HG03135 (cell line): ENCODE data around the gene RTKN.

Experiments used
- ATAC-seq: cut with Tn5 transposase; IDR thresholded peaks from one replicate; pipeline ENCODE4 v1.9.1; 2021; ENCODE audit warnings: mild to moderate bottlenecking, moderate library complexity; ENCODE audit not compliant: unreplicated experiment

RTKN gene

DNA sequence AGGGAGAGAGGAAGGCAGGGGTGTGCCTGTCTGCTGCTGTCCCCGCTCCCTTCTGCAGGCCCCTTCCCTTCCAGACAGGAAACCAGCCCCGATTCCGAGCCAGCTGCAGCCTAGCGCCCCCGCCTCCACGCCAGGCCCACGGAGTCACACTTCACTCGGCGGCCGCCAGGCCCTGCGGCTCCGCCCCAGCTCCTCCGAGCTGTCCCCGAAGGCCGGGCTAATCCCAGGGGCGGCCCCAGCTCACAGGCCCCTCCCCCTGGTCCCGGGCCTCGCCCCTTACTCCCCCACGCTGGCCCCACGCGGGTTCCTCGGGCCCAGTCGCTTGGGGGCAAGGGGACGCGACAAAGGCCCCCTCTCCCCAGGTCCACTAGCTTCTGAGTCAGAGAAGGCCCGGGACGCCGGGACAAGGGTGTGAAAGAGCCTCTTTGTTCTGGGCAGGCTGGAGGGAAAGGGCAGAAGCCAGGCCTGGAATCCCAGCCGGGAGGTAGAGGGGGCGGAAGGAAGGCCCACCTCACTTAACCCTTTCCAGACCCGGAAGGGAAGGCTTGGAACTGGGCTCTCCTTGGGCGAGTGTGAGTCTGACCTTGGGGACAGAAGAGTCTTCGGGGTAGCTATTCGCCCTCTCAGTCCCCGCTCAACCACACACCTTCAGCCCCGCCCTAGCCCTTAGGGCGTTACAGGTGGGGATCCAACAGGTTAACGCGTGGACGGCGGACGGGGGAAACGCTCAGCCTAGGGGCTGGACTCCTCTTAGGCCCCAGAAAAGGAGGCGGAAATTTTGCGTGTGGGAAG is 1.2 kb downstream of the RTKN start:
- ATAC-seq: peak; percentile 79

DNA sequence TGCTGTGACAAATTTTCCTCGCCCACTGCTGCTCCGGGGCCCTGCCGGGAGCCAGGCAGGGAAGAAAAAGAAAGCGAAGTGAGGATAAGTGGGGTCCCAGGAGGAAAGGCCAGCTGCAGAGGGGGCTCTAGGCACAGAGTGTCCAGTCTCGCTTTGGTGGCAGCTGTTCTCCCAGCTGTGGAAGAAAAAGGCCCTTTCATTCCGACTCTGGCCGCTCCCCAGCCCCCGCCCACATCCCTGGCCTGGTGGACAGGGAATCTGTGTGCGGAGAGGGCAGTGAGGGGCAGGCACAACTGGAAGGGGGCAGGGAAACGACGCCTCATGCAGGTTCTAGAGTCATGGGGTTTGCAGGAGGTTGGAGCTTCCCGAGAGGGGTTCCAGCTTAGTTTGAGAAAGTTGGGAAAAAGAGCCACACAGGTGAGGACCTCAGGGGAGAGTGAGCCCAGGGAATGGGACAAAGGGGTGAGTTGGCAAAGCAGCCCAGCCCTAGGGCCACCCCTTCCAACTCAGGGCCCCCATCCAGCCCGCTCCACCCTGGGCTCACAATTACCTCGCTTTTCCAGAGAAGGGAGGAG is 1.8 kb downstream of the RTKN start:
- ATAC-seq: peak; percentile 9

- no peak for ATAC-seq
Measured at GRCh38 chr2:74439373-74439772, 2.4 kb downstream of the RTKN start.

DNA sequence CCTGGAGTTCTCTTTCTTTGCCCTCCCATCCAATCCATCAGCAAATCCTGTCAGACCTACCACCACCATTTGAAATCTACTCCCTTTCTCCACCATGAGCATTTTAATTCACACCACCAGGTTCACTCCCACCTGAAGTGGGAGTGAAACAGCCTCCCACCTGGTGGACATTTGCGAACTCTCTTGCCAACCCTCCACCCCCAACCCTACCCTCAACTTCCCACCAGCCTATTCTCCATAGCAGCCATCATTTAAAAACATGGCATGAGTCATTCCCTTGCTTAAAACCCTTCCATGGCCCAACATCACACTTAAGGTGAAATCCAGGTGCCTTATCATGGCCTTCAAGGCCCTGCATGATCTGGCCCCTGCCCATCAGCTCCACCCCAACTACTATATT is 3.5 kb downstream of the RTKN start:
- ATAC-seq: no peak

- ATAC-seq: no peak
Measured at GRCh38 chr2:74436848-74437695, 4.7 kb downstream of the RTKN start.

DNA sequence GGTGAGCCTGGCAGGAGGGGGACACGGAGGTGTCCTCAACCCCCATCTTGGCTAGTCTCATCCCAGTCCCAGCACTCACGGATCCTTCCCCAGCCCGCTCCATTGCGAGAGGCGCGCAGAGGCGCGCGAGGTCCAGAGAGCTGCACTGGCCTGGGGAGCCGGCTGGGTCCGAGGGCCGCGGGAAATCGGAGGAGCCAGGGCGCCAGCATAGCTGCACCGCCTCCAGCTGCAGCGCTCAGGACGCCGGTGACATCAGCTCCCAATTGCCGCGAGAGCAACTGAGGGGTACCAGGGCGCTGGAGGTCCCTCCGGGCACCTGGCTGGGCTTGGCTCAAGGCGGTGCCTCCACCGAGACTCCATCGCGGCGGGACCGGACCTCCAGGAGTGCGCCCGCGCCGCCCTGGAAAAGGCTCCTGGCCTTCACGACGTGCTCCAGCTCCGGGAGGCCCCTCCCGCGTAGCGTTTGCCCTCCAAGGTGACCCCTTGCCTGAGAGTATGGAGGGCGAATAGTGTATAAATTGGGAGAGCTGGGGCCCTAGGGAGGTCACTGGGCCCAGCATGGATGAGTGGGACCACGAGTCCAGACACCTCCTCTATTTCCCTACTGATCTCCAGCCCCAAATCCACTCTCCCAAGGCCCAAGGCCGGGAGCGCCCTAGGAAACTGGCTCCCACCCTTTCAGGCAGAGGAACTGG is 5.5 kb downstream of the RTKN start:
- ATAC-seq: no peak

DNA sequence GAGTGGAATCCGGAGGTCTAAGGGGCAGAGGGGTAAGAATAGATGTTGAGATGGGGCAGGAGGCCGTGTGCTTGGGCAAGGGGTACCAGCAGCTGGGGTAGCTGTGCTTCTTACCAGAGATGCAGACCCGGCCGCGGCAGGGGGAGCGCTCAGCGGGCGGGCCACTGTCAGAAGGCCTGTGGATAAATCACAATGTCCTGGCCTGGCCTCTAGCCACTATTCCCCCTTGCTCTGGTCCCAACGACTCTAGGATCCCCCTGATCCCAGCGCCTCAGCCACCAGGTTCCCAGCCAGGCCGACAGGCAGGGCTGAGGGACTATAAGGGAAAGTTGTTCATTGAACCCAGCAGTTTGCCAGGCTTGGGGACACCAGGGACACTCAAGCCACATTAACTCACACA is 11.2 kb downstream of the RTKN start:
- ATAC-seq: no peak

DNA sequence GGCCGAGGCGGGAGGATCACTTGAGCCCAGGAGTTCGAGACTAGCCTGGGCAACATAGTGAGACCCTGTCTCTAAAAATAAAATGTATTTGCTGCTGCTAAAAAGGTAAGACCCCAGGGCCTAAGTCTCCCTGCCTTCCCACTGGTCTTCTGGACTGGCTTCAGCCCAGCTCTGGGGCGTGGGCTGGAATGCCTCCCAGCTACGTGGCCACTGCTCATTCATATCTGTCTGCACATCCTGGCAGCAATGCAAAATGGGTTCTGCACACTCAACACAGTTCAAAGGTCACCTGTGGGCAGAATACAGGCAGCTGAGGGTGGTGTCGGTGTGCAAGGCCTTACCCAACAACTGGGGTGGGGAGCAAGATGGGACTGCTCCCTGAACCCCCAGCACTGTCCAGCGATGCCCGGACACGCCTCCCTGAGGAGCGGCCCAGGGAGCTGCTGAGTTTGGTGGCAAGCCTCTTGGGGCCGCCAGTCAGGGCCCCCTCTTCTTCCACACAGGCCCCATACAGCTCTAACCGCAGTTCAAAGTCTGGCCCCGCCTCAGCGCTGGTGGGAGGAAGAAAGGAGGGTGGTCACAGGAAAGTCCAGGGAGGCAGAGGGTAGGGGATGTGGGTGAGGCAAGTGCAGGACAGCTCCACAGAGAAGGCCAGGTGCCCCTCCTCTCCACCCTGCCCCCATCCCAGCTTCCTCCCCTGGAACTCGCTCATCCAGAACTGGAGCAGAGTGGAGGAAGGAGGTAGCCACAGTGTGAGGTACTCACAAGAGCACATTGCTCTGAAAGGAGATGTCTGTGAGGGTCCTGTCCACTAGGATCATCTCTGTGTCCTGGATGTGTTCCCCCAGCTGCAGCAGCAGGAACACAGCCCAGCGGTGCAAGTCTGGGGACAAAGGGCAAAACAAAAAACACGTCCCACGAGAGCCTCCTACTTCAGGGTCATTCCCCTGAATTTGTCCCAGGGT is 12.0 kb downstream of the RTKN start:
- no peak for ATAC-seq

- ATAC-seq: no peak
Measured at GRCh38 chr2:74428675-74429074, 13.1 kb downstream of the RTKN start.

DNA sequence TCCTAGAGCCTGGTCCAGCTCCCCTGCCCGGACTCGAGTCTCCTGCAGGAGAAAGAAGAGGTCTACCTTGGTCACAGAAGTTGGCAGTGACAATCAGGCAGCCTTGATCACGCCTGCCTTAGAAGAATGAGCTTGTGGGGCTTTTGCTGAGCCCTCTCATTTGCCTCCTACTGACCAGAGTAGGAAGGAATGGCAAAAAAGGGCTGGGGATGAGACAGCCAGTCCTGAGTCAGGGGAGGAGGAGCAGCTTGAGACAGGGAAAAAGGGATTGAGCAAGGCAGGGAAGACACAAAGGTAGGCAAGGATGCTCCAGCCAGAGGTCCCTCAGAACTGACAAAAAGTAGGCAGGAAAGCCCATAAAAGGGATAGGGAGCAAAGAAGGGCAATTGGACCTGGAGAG is 14.2 kb downstream of the RTKN start:
- ATAC-seq: no peak

GRCh38 chr2:74426181-74426758 is 15.5 kb downstream of the RTKN start:
- ATAC-seq: no peak

DNA sequence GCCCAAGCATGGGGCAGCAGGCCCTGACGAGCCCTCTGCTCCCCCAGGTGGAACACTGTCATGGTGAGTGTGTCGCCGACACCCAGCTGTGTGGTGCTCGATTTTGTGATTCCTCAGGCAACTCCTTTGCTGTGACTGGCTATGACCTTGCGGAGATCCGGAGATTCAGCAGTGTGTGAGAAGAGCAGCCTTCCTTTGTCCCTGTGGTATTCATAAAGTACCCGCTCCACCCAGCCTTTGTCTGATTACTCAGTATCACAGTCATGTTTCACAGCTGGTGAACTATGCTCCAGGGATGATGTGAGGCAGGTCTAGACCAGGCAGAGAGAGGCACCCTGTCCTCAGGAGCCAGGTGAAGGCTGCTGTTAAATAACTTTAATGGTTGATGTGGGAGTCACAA is 16.2 kb downstream of the RTKN start:
- ATAC-seq: no peak

GRCh38 chr2:74424995-74425406 is 16.7 kb downstream of the RTKN start:
- ATAC-seq: no peak

DNA sequence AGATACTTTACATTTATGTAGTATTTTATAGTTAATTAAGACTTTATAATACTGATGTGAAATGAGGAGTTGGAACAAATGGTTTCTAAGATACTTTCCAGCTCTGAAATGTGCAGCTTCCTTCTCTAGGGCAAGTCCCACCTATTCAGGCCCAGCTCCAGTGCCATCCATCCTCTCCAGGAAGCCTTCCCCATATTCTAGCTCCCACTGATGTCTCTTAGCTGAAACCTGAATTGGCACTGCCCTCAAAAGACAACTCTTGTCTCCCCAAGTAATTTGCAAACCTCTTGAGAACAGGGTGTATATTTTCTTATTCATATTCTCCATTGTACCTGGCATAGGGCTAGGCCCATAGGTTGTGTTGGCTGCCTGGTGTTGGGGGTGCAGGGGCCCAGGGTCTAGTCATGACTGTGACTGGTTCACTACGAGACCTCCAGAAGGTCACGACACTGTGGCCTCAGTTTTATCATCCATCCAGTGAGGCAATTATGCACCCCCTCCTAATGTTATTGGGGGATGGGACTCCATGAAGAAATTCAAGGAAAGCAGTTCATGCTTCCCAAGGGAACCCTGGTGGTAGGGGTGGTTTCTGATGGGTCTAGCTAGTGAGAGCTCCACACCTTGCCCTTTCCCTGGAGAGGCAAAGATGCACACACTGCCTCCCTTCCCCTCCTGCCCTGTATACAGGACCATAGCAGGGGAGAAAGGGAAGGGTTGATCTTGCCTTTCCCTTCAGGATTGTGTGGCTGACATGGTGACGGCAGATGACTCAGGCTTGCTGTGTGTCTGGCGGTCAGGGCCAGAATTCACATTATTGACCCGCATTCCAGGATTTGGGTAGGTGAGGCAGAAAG is 17.4 kb downstream of the RTKN start:
- ATAC-seq: no peak

GRCh38 chr2:74423231-74424095 is 18.3 kb downstream of the RTKN start:
- no peak for ATAC-seq

- ATAC-seq: peak; percentile 92
Measured at GRCh38 chr2:74421221-74421870, 20.4 kb downstream of the RTKN start, which contains the start of the genes C2orf81 and WDR54. Gene C2orf81 (minus strand): TSS chr2:74421619. CDS start chr2:74421560, 59 bp downstream. Gene WDR54 (plus strand): TSS chr2:74421730. CDS start chr2:74422154, 424 bp downstream.
